GM18511 (cell line): Measurements from ENCODE around the gene SLC9A9.

ENCODE experiments used
- ATAC-seq: cut with Tn5 transposase; IDR thresholded peaks from one replicate; pipeline ENCODE4 v1.9.1; 2021; ENCODE audit warnings: mild to moderate bottlenecking, moderate library complexity; ENCODE audit not compliant: unreplicated experiment

Gene SLC9A9

DNA sequence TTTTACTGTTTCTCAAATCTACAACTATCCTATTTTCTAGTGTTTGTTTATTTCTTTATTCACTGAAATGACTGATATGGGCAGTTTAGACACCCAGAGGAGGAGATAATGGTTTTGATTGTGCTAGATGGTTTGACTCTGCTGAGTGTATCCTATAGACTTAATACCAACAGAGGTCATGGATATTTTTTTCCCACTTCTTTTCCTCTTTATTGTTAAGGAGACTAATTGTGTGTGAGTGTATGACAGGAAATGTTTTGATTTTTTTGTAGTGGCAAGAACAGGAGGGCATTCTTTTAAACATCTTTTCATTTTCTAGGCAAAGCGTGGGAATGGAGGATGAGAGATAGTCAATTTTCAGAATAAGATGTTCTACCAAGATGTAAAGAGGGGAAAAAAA, 505.2 kb downstream of the SLC9A9 start:
- no peak for ATAC-seq

DNA sequence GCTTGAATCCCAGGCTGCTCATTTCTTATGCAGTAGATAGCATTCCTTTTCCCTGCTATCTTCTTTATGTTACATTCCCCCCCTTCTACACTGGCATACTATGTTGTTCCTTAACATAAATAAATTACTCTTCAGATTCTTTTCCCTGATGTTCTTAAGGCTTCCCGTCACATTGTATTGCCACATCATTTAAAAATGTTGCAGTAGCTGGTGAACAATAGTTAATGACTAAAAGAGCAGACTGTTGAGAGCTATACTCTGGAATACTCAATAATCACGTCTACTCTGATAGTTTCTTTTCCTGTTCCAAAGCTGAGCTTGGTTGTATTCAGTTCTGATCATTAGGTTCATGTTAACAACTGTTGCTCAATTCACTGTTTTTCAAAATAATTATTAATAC, 508.8 kb downstream of the SLC9A9 start:
- ATAC-seq: no peak

DNA sequence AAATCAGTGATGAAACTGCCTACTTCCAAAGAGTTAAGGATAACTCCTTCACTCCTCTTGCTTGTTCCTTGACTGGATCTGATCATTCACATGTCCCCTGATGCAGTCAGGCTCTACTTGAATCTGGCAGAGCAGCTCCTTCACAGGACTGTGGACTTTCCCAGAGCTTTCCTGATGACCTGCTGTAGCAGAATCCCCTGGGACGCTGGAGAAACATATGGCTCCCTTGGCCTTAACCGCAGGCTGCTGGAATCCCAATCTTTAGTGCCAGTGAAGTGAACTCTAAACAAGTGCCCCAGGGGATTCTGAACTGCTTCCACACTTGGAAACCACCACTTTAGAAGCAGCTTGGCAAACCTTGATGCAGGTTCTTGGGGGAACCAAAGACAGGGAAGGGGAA, 510.9 kb downstream of the SLC9A9 start:
- no peak for ATAC-seq

DNA sequence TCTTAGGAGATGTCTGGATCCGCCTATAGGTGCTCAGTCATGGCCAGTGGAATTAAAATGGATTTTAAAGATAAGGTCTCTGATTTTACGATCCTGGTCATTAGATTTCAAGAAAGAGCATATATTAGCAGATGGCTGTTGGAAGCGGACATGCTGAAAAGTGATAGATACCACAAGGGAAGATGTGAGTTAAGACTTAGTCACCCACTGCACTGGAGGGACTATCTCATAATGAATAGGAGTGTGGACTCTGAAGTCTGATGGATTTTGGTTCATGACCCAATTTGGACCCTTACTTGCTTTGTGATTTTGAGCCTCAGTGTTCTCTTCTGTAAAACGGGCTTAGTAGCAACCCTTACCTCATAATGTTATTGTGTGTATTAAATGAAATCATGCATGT, 514.0 kb downstream of the SLC9A9 start:
- no peak for ATAC-seq

DNA sequence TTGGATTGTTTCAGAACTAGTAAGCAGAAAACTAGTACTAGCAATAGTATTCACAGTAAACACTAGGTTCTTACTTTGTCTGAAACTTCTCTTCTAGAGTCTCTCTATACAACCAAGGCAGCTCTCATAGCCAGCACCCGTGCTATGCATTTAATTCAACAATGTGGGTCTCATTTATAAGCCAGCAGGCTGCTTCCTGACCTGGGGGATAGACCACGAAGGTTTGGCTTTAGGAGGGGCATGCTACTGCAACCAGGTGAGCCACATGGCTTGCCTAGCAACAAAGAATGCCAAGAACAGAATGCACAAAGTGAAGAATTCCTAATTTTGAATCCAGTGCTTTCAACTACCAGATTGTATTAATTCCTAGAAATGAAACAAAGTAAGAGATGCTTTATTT, 514.9 kb downstream of the SLC9A9 start:
- no peak for ATAC-seq

DNA sequence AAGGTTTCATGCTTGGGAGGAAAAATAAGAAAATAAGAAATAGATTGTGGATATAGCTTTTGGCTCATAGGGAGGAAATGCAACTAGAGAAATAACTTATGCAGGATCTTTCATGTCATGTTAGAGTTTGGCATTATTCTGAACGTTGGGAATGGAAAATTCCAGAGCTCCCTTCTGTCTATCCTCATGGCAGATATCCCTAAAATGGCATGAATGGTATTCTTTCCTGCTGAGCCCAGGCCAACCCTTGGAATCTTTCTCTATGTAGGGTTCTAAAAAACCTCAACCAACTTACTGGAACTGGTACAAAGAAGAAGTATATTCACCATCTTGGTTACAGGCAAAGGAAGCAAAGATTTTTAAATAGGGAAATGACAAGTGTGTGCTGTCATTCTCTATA, 516.2 kb downstream of the SLC9A9 start:
- ATAC-seq: no peak

DNA sequence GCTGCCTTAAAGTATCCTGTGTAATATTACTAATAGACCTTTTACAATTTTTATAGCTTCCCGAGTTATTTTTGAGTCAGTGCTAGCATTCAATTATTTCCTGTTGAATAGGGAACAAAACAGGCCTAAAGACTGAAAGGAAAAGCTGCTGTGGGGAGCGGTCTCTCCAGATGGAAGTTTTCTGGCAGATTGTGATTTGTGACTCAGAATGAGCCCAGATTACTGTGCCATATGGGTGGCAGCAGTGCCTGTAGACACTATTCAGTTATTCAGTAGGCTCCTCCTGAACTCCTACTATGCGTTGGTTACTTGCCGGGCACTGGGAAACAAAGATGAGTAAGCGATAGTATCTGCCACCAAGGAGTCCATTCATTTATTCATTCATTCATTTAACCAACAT, 516.9 kb downstream of the SLC9A9 start:
- ATAC-seq: no peak

DNA sequence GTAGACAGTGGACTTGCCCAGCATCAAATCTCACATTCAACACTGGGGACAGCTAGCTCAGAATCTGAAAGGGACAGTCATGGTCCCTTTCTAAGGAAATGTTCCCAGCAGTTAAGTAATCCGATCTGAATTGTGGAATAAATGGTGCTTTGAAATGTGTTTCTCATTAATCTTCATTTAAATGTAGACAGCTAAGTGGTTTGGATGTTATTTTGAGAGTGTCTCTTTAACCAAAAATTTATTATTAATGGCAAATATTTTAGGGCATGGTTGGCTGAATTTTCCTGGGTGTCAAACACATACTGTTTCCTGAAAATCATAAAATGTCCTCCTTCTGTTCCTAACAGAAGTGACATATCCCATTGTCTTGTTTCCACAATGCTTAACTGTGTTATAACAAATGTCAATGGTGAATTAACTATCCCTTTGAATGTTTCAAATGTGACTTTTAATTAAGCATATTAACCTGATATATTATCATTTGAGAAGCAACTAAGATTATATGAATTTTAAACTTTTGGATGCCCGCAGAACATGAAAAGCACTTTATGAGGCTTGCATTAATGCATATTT, 517.9 kb downstream of the SLC9A9 start:
- ATAC-seq: no peak

DNA sequence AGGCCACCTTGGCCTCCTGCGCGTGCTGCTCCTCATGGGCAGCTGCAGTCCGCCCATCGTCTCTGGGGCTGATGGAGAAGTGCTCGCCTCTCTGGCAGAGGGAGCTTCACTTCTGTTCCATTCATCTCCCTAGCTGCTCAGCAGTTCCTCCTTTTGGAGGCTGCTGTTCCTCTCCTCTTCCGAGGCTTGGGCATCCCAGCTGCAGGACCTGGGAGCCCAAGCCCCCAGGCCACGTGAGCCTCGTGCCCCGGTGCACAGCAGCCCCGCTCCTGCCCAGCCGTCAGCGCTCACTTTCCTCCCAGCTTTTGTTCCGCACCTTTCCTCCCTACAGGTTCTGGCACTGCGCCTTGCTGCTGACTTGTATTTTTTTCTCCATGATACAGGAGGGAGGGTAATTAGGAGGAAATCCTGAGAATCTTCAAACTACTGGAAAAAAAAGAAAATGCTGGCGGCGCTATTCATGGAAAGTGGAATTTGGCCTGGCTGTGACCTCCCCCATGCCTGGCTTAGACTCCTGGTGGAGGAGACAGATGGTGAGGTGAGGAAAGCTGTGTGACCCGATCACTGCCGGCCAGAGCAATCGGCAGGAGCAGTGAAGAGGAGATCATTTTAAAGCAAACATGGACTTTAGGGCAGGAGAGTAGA, 518.6 kb downstream of the SLC9A9 start:
- no peak for ATAC-seq

DNA sequence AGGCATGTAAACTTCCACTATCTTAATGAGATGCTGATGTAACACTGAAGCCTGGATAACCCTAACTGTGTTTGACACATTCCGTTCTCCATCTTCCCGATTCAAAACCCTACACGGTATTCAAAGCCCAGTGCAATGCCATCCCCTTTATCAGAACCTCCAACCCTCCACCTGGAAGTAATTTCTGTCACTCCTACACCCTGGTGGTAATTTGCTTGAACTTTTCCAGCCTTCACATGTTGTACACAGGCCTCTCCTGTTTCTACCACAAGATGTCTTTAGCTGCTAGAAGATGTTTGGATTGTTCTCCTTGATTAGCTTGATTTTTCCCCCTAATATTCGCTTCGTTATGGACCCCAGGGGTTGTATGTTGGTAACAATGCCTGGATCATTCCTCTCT, 519.8 kb downstream of the SLC9A9 start:
- no peak for ATAC-seq

DNA sequence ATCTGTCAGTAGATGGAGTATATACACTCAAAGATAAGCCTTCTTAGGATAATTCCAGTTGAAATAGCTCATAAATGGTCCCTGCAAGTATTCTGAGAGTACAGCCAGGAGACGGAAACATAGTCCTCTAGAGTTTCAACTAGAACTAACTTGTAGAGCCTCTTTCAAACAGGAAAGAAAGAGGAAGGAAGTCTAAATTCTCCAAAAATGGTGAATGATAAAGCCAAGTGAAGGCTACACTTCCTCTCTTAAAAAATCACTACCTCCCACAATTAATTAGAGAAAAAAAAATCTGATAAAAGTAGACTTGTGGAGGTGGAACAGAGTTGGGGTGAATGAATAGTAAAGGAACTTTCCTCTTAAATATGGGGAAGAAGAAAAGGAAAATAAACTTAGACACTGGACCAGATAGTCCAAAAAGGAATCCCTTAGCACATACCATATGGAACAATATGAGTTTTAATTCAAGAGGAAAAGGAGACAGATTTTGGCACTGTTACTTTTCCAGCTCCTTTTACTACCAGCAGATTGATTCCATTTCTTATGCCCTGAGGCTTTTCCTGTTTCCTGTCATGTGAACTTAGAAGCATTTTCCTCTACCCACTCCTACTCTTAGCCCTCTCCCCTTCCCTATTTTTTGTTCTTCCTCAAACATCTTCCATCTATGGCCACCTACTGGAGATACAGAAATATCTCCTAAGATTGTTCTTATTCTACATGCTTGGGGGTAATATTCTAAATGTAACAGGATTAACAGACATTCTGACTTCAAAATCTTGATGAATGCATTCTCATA, 521.1 kb downstream of the SLC9A9 start:
- no peak for ATAC-seq

DNA sequence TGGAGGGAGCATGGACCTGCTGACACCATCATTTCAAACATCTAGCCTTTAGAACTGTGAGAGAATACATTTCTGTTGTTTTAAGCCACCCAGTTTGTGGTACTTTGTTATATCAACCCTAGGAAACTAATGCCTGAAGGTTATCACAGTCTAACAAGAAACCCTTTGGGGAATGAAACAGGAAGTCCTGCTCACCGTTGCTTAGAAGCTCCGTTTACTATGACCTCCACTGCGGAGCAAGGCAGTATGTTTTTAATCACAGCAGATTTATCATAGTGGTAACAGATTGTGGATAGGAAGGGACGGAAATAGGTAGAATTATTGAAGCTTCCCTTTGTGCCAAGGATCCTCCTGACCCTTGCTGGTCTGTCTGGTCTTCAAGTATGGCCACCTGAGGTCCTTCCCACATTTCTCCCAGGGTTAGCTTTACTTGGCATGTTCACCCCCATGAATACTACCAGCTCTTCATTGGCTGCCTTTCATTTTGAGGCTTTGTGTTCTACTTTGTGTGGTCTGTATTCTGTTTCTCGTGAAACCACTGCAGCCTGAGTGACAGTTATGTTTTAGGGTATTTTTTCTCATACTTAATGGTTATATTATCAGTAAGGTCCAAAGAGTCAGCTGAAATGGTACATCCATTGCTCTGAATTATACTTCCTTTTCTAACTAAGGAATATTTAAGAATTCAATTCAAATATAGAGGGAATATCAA, 527.1 kb downstream of the SLC9A9 start:
- no peak for ATAC-seq

DNA sequence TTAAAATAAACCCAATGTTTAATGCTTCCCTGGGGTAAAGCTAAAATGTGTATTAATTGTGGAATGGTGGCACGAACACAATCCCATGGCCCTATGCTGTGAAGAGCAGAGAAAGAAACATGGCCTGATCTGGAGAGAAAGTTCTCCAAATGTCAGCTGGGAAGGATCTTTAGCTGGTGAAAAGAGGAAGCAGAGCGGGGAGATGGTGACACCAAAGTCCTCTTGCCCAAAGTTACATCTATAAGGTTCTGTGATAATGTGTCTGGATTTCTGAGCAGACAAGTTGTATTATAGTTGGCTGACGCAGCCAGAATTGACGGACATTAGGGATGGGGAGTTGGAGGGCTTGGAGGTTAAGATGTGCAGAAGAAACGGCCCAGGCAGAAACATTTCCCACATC, 532.5 kb downstream of the SLC9A9 start:
- no peak for ATAC-seq

DNA sequence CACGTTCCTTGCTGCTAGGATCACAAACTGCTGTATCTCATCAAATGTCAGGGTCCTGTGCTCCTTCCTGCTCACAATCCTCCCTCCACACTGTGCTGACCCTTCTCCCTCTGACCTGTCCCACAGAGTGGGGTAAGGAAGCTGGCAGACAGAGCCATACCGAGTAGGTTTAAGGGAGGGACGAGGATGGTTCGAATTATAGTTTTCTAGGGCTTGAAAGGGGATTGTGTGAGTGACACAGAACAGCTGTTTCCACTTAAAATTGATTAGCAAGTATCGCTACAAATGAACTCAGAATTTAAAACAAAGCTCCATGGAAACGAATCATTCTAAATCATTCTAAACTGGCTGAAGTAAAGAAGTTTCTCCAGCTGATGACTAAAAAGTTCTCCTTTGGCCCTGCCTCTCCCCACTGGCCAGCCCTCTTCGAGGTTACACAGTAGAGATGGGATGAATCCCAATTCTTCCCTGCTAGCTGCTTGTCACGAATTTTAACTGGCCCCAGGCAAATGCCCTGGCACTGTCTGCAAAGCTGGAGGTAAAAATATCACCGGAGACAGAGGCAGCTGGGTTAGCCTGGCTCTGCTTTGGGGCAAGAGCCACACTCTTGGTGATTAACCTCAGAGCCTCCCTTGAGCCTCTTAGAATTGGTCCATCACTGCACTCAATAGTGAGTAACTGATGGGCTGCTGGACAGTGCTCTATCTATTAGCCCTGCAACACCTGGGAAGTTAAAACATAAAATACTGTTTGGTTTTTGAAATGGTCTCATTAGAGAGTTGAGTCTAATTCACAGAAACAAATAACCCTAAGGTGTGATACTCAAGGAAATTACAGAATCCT, 533.8 kb downstream of the SLC9A9 start:
- ATAC-seq: no peak

DNA sequence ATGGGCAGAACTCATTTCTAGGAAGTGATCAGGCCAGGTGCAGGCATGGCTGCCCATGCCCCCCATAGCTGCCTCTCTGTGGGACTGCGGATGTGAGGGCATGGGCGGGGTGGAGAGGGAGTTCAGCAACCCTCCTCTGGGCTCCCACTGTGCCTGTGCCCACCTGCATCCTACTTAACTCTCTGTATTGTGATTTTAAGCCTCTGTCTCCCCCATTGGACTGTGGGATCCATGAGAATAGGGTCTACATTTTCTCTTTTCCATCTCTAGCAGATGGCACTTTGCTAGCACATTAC, 534.4 kb downstream of the SLC9A9 start:
- ATAC-seq: no peak

DNA sequence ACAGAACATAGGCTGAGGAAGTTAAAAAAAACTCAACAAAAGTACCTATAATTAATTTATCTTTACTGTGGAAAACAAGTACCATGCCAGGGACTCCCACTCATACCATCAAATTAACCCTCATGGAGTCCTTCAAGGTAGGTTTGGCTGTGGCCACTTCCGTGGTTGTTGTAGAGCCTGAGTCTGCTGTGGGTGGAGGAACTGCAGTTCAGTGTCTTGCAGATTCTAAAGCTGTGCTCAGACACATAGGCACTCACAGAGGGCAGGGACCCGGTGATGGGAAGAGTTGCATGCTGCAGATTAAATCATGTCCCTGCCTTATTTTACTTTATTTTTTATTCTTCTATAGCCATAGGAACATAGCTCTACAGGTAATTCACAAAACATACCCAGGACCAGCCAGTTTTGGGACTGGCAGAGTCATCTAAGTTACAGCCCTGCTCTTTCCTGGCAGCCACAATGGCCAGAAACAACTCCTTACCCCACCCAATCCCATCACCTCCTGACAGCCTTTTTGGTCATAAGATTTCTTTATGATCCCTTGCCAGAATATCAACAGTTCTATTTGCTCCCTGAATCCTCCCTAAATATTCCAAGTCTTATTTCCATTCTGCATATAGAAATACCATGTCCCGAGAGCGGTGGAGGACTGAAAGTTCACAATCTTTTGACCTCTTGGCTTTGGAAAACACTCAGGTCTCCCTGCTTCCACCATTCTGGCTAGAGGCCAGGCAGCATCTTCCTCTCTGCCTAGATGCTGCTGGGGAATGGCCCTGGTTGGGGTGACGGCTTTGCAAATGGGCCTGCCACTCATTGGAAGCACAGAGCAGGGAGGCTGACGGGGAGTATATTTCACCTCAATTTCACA, 535.0 kb downstream of the SLC9A9 start:
- ATAC-seq: no peak

DNA sequence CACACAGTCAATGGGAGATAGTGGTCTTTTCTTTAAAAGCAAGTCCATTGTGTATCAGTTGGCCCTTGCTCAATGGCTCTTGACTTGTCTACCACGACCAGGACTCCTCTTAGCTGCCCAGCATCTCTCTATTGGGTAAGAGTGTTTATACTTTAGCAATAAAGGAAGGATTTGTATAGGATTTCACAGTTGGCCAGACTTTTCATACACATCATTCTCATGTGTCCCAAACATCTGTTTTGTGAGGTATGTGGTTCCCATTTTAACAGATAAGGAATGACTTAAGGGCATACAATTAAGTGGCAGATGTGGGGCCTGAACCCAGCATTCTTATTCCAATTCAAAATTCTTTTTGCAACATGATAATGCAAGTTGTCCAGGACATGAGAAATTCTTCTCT, 537.2 kb downstream of the SLC9A9 start:
- ATAC-seq: no peak

DNA sequence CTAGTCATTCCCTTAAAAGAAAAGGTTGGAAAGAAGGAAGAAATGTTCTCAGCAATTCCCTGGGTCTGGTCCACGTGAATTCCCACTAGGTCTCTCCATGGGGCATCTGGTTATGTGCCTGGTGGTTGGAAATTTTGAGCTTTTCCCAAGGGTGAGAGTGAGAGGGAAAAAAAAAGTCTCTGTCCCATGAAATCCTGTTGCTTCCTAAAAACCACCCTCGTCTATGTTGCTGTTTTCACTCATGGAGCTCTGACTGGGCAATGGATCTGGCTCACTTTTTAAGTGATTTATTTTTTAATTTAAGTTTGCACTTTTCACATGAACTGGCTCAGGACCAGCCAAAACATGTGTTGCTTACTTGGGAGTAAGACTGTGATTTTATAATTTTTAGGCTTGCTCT, 538.6 kb downstream of the SLC9A9 start:
- no peak for ATAC-seq

DNA sequence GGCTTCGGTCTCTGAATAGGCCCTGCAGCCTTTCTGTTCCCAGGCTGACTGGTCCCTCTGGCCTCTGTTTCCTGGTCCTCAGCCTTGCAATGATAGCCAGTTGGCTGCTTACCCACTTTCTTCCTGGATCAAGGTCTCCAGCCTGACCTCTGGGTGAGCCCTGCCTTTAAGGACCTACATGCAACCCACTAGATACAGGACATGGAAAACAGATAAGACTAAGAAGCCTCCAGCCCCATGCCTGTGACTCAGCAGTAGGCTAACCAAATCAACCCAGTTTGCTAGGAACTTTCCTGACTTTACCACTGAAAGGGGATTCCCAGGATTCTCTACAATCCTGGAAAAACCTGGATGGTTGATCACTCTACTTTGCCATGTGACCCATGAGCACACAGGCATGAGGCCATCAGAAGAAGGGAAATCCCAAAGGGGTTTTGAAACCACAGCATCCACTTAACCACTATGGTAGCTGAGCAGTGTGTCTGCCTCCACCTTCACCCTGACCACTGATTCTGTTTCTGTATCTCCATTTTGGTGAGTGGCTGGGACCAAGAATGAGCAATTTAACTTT, 540.6 kb downstream of the SLC9A9 start:
- ATAC-seq: no peak

DNA sequence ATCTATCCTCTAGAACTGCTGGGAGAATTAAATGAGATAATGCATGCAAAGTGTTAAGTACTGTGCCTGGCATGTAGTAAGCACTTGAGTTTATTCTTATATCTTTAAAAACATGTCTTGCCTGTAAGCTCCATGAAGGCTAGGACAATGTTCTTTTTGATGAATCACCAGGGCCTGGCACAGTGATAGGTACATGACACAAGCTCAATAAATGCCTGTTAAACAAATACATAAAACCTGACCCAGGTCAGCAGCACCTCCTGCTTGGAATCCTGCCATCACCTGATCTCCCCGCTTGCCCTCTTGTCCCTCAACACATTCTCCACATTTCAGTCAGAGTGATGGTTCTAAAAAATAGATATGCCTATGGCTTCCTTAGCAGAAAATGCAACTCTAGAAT, 541.9 kb downstream of the SLC9A9 start:
- ATAC-seq: no peak
